NB4 (cell line): ENCODE results near the gene MFAP1.
"Not testable (repeated sequence)": the region's sequence is repeated elsewhere in the genome, so short reads cannot be mapped to it uniquely, and the experiment has no call there.

Experiments used
- DNase-seq: peaks from one replicate; pipeline ENCODE4 v3.0.0; 2010; ENCODE audit warnings: low read depth
- H3K4me3 ChIP-seq: one replicate; pipeline ENCODE4 v1.5.1; 2011; ENCODE audit warnings: mild to moderate bottlenecking, low read depth, low read length, moderate library complexity
- MYC ChIP-seq: IDR thresholded peaks from 2 replicates; pipeline ENCODE4 v1.6.1; 2011; ENCODE audit warnings: low read depth, low read length
- POLR2A ChIP-seq: IDR thresholded peaks from 2 replicates; pipeline ENCODE4 v1.6.1; 2011; ENCODE audit warnings: mild to moderate bottlenecking; ENCODE audit not compliant: insufficient read length; ENCODE audit errors: extremely low read depth
- TF ChIP-seq, protein P1 (sequence below): IDR thresholded peaks from one replicate; pipeline ENCODE4 v1.5.1; 2012; ENCODE audit warnings: low read depth, low read length
- TF ChIP-seq, protein P2 (sequence below): IDR thresholded peaks from 2 replicates; pipeline ENCODE4 v1.6.1; 2011; ENCODE audit warnings: low read depth, low read length

The MFAP1 gene

DNA sequence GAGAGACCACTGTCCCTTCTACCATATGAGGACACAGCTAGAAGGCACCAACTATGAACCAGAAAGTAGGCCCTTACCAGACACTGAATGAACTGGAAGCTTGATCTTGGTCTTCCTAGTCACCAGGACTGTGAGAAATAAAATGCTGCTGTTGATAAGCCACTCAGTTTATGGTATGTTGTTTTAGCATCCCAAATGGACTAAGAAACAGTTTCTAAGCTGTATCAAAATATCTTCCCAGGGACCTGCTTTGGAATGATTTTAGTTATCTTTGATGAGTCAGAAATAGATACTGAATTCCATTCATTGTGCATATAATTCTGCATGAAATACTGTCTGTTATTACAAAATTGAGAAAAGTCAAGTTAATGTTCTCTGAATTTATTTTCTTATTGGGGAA, 20.9 kb upstream of the MFAP1 start:
- no peak overlapping the region for H3K4me3 ChIP-seq
- no peak for DNase-seq

DNA sequence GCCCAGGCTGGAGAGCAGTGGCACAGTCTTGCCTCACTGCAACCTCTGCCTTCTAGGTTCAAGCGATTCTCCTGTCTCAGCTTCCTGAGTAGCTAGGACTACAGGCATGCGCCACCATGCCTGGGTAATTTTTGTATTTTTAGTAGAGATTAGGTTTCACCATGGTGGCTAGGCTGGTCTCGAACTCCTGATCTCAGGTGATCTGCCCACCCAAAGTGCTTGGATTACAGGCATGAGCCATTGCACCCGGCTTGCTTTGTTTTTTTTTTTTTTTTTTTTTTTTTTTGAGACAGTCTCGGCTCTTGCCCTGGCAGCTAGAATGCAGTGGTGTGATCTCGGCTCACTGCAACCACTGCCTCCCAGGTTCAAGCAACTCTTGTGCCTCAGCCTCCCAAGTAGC, 8.0 kb upstream of the MFAP1 start:
- DNase-seq, H3K4me3 ChIP-seq: not testable (repeated sequence)

More for the DNA sequence above, 20.9 kb upstream of the MFAP1 start:
- TF ChIP-seq MYC (no peak), POLR2A (no peak)
- TF ChIP-seq, protein P1, sequence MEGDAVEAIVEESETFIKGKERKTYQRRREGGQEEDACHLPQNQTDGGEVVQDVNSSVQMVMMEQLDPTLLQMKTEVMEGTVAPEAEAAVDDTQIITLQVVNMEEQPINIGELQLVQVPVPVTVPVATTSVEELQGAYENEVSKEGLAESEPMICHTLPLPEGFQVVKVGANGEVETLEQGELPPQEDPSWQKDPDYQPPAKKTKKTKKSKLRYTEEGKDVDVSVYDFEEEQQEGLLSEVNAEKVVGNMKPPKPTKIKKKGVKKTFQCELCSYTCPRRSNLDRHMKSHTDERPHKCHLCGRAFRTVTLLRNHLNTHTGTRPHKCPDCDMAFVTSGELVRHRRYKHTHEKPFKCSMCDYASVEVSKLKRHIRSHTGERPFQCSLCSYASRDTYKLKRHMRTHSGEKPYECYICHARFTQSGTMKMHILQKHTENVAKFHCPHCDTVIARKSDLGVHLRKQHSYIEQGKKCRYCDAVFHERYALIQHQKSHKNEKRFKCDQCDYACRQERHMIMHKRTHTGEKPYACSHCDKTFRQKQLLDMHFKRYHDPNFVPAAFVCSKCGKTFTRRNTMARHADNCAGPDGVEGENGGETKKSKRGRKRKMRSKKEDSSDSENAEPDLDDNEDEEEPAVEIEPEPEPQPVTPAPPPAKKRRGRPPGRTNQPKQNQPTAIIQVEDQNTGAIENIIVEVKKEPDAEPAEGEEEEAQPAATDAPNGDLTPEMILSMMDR: no peak
- TF ChIP-seq, protein P2, sequence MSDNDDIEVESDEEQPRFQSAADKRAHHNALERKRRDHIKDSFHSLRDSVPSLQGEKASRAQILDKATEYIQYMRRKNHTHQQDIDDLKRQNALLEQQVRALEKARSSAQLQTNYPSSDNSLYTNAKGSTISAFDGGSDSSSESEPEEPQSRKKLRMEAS: no peak

DNA sequence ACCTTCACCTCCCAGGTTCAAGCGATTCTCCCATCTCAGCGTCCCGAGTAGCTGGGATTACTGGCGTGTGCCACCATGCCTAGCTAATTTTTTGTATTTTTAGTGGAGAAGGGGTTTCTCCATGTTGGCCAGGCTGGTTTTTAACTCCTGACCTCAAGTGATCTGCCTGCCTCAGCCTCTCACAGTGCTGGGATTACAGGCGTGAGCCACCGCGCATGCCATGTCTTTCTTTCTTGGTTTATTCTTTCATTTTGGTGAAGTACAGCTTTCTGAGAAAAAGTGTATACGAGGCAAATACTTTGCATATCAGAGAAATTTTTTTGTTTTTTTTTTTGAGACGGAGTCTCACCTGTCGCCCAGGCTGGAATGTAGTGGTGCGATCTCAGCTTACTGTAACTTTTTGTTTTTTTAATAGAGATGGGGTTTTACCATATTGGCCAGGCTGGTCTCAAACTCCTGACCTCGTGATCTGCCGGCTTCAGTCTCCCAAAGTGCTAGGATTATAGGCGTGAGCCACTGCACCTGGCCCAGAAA, 7.1 kb upstream of the MFAP1 start:
- H3K4me3 ChIP-seq: peak overlapping the region; percentile 16
- DNase-seq: not testable (repeated sequence)

DNA sequence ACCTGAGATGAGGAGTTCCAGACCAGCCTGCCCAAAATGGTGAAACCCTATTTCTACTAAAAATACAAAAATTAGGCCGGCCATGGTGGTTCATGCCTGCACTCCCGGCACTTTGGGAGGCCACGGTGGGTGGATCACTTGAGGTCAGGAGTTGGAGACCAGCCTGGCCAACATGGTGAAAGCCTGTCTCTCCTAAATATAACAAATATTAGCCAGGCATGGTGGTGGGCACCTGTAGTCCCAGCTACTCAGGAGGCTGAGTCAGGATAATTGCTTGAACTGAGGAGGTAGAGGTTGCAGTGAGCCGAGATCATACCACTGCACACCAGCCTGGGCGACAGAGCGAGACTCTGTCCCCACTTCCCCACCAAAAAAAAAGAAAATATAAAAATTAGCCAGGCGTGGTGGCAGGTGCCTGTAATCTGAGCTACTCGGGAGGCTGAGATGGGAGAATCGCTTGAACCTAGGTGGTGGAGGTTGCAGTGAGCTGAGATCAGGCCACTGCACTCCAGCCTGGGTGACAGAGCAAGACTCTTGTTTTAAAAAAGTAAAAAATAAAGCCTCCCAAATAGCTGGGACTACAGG, 6.3 kb upstream of the MFAP1 start:
- DNase-seq, H3K4me3 ChIP-seq: not testable (repeated sequence)

DNA sequence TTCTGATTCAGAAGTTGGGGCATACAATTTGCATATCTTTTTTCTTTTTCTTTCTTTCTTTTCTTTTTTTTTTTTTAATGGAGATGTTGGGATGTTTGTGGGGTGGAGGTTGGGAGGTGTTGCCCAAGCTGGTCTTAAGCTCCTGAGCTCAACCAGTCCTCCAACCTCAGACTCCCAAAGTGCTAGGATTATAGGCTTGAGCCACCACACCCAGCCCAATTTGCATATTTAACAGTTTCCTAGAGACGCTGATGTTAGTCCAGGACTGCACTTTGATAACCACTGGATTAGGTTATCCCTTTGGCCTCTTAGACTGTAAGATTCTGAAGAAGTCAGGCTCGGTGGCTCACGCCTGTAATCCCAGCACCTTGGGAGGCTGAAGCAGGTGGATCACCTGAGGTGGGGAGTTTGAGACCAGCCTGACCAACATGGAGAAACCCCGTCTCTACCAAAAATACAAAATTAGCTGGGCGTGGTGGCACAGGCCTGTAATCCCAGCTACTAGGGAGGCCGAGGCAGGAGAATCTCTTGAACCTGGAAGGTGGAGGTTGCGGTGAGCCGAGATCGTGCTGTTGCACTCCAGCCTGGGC, 5.6 kb upstream of the MFAP1 start:
- peak overlapping the region; percentile 11 for H3K4me3 ChIP-seq
- not testable (repeated sequence) for DNase-seq

DNA sequence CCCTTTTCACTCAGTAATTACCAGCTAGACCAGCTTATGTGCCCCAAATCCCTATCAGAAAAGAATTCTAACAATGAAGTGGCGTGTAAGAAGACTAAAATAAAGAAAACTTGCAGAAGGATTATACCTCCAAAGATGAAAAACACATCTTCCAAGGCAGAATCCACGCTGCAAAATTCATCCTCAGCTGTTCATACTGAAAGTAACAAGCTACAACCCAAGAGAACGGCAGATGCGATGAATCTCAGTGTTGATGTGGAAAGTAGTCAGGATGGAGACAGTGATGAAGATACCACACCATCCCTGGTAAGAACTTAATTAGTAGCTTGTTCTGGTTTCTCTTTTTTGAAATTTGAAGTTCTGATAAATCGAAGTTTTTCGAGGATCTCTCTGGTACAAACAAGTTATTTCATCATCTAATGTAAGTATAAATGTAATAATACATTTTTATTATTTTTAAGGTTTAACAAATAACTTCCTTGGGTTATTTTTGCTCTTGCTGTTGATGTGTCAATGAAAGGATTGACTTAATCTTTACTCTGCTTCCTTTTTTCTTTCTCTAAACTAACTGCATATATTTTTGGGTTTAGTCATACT, 3.7 kb upstream of the MFAP1 start:
- TF ChIP-seq, protein P2: no peak
- TF ChIP-seq, protein P1: no peak
- TF ChIP-seq POLR2A (no peak), MYC (no peak)
- peak overlapping the region; percentile 95 for H3K4me3 ChIP-seq
- DNase-seq: peak; percentile 24

DNA sequence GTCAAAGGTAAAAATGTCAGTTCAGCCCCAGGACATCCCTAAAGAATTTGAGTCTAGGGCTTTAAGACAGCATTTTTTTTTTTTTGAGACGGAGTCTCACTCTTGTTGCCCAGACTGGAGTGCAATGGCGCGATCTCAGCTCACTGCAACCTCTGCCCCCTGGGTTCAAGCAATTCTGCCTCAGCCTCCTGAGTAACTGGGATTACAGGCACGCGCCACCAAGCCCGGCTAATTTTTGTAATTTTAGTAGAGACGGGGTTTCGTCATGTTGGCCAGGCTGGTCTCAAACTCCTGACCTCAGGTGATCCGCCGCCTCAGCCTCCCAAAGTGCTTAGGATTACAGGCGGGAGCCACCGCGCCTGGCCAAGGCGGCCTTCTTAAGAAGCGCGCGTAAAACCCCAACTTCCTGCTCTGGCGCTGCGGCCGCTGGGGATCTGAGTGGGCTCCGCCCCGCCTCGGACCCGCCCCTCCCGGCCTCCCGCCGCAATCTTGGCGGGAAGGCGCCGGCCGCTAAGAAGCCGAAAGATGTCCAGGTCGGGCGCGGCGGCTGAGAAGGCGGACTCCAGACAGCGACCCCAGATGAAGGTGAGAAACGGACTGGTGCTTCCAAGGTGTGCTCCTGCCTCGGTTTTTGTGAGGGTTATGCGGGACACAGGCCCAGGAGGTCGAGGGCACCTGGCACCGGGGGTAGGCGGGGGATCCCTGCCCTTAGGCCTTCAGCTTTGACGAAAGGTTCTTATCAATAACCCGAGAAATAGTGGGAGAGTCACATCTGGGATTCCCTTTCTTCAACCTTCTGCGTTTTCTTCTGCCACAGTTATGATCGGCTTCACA, 2.2 kb upstream of the MFAP1 start, which contains the start of gene WDR76:
Gene WDR76, plus strand, starts transcription at position 495 of the 834 bp plus-strand sequence. Its CDS starts 31 bp downstream, at position 526.
- TF ChIP-seq POLR2A: peak; percentile 42
- TF ChIP-seq, protein P1: no peak
- peak; percentile 96 for DNase-seq
- H3K4me3 ChIP-seq: peak within 1 kb of the TSS; percentile 95

DNA sequence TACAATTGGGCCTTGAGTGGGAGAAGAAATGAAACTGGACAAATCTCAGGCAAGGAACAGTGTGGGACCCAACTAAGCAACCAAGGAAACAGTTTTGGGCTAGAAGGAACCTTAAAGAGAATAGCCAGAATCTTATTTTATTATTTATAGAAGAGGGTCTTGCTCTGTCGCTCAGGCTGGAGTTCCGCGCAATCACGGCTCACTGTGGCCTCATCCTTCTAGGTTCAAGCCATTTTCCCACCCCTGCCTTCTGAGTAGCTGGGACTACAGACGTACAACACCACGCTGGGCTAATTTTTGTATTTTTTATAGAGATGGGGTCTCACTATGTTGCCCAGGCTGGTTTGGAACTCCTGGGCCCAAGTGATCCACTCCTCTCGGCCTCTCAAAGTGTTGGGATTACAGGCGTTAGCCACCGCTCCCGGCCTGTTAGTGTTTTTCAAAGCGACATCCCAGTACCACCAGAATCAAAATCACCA, 1.6 kb upstream of the MFAP1 start:
- no peak overlapping the region for H3K4me3 ChIP-seq
- DNase-seq: no peak
- TF ChIP-seq MYC (no peak), POLR2A (no peak)
- TF ChIP-seq, protein P1: no peak
- TF ChIP-seq, protein P2: no peak

DNA sequence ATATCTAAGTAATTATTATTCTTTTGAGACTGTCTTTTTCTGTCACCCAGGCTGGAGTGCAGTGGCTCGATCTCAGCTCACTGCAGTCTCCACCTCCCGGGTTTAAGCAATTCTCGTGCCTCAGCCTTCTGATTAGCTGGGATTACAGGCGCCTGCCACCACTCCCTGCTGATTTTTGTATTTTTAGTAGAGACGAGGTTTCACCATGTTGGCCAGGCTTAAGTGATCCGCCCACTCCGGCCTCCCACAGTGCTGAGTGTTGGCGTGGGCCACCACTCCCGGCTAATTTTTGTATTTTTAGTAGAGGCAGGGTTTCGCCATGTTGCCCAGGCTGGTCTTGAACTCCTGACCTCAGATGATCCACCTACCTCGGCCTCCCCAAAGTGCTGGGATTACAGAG, 815 bp upstream of the MFAP1 start:
- DNase-seq: not testable (repeated sequence)

More for the DNA sequence above, 815 bp upstream of the MFAP1 start:
- not testable (repeated sequence) for H3K4me3 ChIP-seq
